OCI-LY7 (cell line): ENCODE data around the gene MSANTD2. TPM values are rescaled to one million over a fixed set of nuclear protein-coding genes. Genes with fewer than 3 reads are reported as not detected.
A peak's percentile ranks its signal among the peaks of the same experiment; 100 is the strongest.

Source experiments
- BruUV-seq: library from RNA; stranded (reverse); fragments of 400-500 nt; replicated peaks from 2 replicates; lab custom pipeline; 2021; lab: Mats Ljungman, UMichigan
- CTCF ChIA-PET: fragments of 300-600 bp; sonication (Branson Sonifier 250); formaldehyde crosslinking; loops from one replicate; lab custom pipeline; 2022; ENCODE audit warnings: antibody characterized with exemption; ENCODE audit not compliant: unreplicated experiment; lab: Charles Lee
- POLR2A ChIA-PET: fragments of 300-600 bp; sonication (Branson Sonifier 250); formaldehyde crosslinking; loops from one replicate; lab custom pipeline; 2022; ENCODE audit warnings: antibody characterized with exemption; lab: Charles Lee
- DNase-seq: peaks from one replicate; pipeline ENCODE4 v3.0.0-alpha.2; 2015; ENCODE audit warnings: low spot score
- H2AFZ ChIP-seq: fragments of 200-600 bp; sonication (generic), shearing (Covaris generic); 2 replicates; pipeline ENCODE4 v1.6.1; 2014; ENCODE audit warnings: mild to moderate bottlenecking, antibody characterized with exemption, low read length, moderate library complexity
- H3K27ac ChIP-seq: fragments of 200-600 bp; sonication (generic); 2 replicates; pipeline ENCODE4 v1.5.1; 2014; ENCODE audit warnings: mixed run types, low read depth, mild to moderate bottlenecking, moderate library complexity, low read length, inconsistent platforms; ENCODE audit not compliant: poor library complexity, severe bottlenecking
- H3K36me3 ChIP-seq: fragments of 200-600 bp; sonication (generic); 2 replicates; pipeline ENCODE4 v1.6.1; 2014; ENCODE audit warnings: mild to moderate bottlenecking, antibody characterized with exemption, low read length, moderate library complexity, mixed read lengths; ENCODE audit not compliant: insufficient read depth
- H3K4me1 ChIP-seq: fragments of 200-600 bp; sonication (generic); 2 replicates; pipeline ENCODE4 v1.5.1; 2014; ENCODE audit warnings: mild to moderate bottlenecking, low read length; ENCODE audit not compliant: insufficient read depth, poor library complexity, severe bottlenecking
- H3K4me2 ChIP-seq: fragments of 200-600 bp; sonication (generic); 2 replicates; pipeline ENCODE4 v1.6.1; 2014; ENCODE audit warnings: mild to moderate bottlenecking, low read length
- H3K4me3 ChIP-seq: fragments of 200-600 bp; sonication (generic); 2 replicates; pipeline ENCODE4 v1.5.1; 2014; ENCODE audit warnings: mild to moderate bottlenecking, low read depth, low read length; ENCODE audit not compliant: poor library complexity, severe bottlenecking
- H3K79me2 ChIP-seq: fragments of 200-600 bp; sonication (generic); 2 replicates; pipeline ENCODE4 v1.6.1; 2016; ENCODE audit warnings: low read depth, mild to moderate bottlenecking, low read length, moderate library complexity, mixed read lengths; ENCODE audit not compliant: insufficient read depth
- H3K9me2 ChIP-seq: fragments of 200-600 bp; sonication (generic); 2 replicates; pipeline ENCODE4 v1.6.1; 2016; ENCODE audit warnings: mild to moderate bottlenecking, low read length, mixed read lengths; ENCODE audit not compliant: insufficient read depth
- H3K9me3 ChIP-seq: fragments of 200-600 bp; sonication (generic); 2 replicates; pipeline ENCODE4 v1.6.1; 2014; ENCODE audit warnings: mild to moderate bottlenecking, mixed run types, low read length, mixed read lengths
- H4K20me1 ChIP-seq: fragments of 200-600 bp; sonication (generic); 2 replicates; pipeline ENCODE4 v1.6.1; 2014; ENCODE audit warnings: mild to moderate bottlenecking, antibody characterized with exemption, low read length, moderate library complexity, mixed read lengths; ENCODE audit not compliant: insufficient read depth
- CTCF ChIP-seq: fragments of 200-600 bp; sonication (generic); conservative IDR thresholded peaks from 2 replicates; pipeline ENCODE4 v1.5.1; 2014; ENCODE audit warnings: mild to moderate bottlenecking, antibody characterized with exemption, low read length, moderate library complexity, mixed read lengths
- EZH2phosphoT487 ChIP-seq: fragments of 200-600 bp; sonication (generic); IDR thresholded peaks from 2 replicates; pipeline ENCODE4 v1.6.1; 2018; ENCODE audit warnings: low read depth, borderline replicate concordance, mild to moderate bottlenecking, mixed run types, antibody characterized with exemption, low read length, moderate library complexity, mixed read lengths
- intact Hi-C: fragments of 100-400 bp; cut with micrococcal nuclease; formaldehyde crosslinking; loops from one replicate; pipeline ENCODE4 v1.10.0; 2022; ENCODE audit not compliant: unreplicated experiment
- total RNA-seq, 2 experiments: library from RNA; depleted of rRNA in 1 of 2; stranded (reverse); fragments of >200 nt in 1 of 2; shearing (Covaris generic) in 1 of 2; gene quantifications; 2 replicates each; pipeline ENCODE4 v1.2.3, GENCODE V29; 2014 to 2022

The MSANTD2 gene
- total RNA-seq, 2 experiments from 2014 or later, result 22.1 to 23.4 TPM

GRCh38 chr11:124838805-124839127 is 38.6 kb upstream of the MSANTD2 start:
- Histone ChIP-seq H3K27ac (no peak overlapping the region), H3K79me2 (no peaks in the 10 kb centered on the region), H3K9me2 (no peaks in the 10 kb centered on the region), H4K20me1 (no peaks in the 10 kb centered on the region), H3K36me3 (no peaks in the 10 kb centered on the region), H3K4me3 (no peak overlapping the region), H3K4me2 (no peak overlapping the region), H3K9me3 (no peaks in the 10 kb centered on the region), H2AFZ (no peak overlapping the region), H3K4me1 (peaks cover 30% of the 10 kb centered on the region)
- ChIA-PET POLR2A (interaction anchor here (0.7 kb wide), 1 partner anchor 44 kb away, joined by 4 read pairs; no protein-coding TSS in a partner anchor), CTCF (no interaction called here)
- no peak for DNase-seq
- no TSS peak for BruUV-seq
- intact Hi-C loops, result loop anchor here (5.0 kb wide), 2 partner anchors 91 to 304 kb away; no protein-coding TSS in a partner anchor
- TF ChIP-seq EZH2phosphoT487 (no peak), CTCF (no peak)

GRCh38 chr11:124837491-124837856 is 37.3 kb upstream of the MSANTD2 start:
- intact Hi-C loops, result loop anchor here (1.0 to 5.0 kb wide), 6 partner anchors 37 to 305 kb away; partner anchors contain the start of gene MSANTD2
- Histone ChIP-seq H3K9me2 (no peaks in the 10 kb centered on the region), H3K4me1 (peaks cover 30% of the 10 kb centered on the region), H3K36me3 (no peaks in the 10 kb centered on the region), H3K79me2 (no peaks in the 10 kb centered on the region), H4K20me1 (no peaks in the 10 kb centered on the region), H3K9me3 (no peaks in the 10 kb centered on the region), H3K27ac (peak overlapping the region; percentile 70), H2AFZ (peak overlapping the region; percentile 99; the same call in 1 of the 2 replicates), H3K4me3 (peak overlapping the region; percentile 52), H3K4me2 (peak overlapping the region; percentile 65)
- DNase-seq, result peak; percentile 82
- TF ChIP-seq EZH2phosphoT487 (no peak), CTCF (peak; percentile 72)
- ChIA-PET CTCF (interaction anchor here (0.6 to 1.0 kb wide), 5 partner anchors 79 to 1575 kb away, joined by 3 to 5 read pairs (median 3); partner anchors contain the start of gene TBRG1), POLR2A (interaction anchor here (0.6 to 1.8 kb wide), 4 partner anchors 36 to 376 kb away, joined by 3 to 11 read pairs (median 8); partner anchors contain the start of gene MSANTD2)
- no TSS peak for BruUV-seq

GRCh38 chr11:124835918-124836317 is 35.7 kb upstream of the MSANTD2 start:
- POLR2A ChIA-PET, result interaction anchor here (0.6 to 1.8 kb wide), 14 partner anchors 9 to 1051 kb away, joined by 3 to 11 read pairs (median 4); partner anchors contain the start of genes MSANTD2 and TMEM218

More at GRCh38 chr11:124835918-124836317, 35.7 kb upstream of the MSANTD2 start:
- peak overlapping the region; percentile 66 for H3K4me2 ChIP-seq
- H3K79me2 ChIP-seq, result no peaks in the 10 kb centered on the region
- H3K4me3 ChIP-seq, result peak overlapping the region; percentile 52
- no TSS peak for BruUV-seq
- peak overlapping the region; percentile 70 for H3K27ac ChIP-seq
- H3K9me2 ChIP-seq, result no peaks in the 10 kb centered on the region
- no peaks in the 10 kb centered on the region for H3K9me3 ChIP-seq
- peak overlapping the region; percentile 99 for H2AFZ ChIP-seq
- TF ChIP-seq CTCF (no peak), EZH2phosphoT487 (no peak)
- CTCF ChIA-PET, result interaction anchor here (1.0 kb wide), 1 partner anchor 74 kb away, joined by 3 read pairs; the partner anchor contains the start of gene ESAM
- no peaks in the 10 kb centered on the region for H4K20me1 ChIP-seq
- H3K4me1 ChIP-seq, result peaks cover 30% of the 10 kb centered on the region
- no peak for DNase-seq
- H3K36me3 ChIP-seq, result no peaks in the 10 kb centered on the region
- intact Hi-C loops, result loop anchor here (2.0 to 5.0 kb wide), 3 partner anchors 35 to 306 kb away; partner anchors contain the start of gene MSANTD2
